ENCODE measurements around the gene ANKRD65. TPM values are rescaled to one million over a fixed set of nuclear protein-coding genes. Genes with fewer than 3 reads are reported as not detected.
A peak's percentile ranks its signal among the peaks of the same experiment; 100 is the strongest.

ANKRD65 gene
- total RNA-seq, 4 donors from 2014 or later, result 3.1 to 10.9 (median 6.2) TPM

DNA sequence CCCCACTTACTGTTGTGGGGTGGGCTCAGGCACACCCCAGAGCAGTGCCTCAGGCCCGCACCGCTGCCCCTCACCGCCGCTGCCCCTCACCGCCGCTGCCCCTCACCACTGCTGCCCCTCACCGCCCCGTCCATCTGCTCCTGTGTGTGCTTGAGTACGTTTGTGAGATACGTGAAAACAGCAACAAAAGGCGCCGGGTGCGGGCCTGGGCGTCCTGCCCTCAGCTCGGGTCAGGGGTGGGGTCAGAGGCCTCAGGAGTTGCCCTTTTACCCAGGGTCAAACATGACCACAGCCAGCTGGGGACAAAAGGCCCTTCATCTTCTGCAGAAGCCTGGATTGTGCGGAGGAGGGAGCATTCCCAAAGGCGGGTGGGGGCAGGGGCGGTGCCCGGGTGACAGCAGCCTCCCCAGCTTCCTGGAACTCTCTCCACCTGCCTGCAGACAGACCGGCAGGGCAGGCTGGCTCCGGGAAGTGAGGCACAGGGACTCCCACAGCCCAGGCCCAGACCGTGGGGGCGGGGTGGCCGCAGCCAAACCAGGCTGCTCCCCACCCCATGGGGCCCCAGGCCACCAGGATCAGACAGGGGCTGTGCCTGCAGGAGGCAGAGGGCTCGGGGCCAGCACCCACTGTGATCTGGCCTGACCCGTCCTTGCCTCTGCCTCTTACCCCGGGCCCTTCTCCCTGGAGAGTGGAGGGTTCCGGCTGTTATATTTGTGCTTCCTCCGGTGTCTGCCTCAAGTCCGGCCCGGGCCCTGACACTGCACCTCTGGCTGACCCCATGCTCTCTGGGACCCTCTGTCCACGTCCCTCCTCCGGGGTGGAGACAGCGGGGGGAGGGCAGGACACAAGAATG lies 12.1 kb upstream of the ANKRD65 start:
- no peak overlapping the region for H3K4me3 ChIP-seq (ENCODE audit: low read depth, poor library complexity, severe bottlenecking)
- no peak for TF ChIP-seq POLR2A (IDR thresholded peaks at IDR 0.05)
- TF ChIP-seq, protein P1, sequence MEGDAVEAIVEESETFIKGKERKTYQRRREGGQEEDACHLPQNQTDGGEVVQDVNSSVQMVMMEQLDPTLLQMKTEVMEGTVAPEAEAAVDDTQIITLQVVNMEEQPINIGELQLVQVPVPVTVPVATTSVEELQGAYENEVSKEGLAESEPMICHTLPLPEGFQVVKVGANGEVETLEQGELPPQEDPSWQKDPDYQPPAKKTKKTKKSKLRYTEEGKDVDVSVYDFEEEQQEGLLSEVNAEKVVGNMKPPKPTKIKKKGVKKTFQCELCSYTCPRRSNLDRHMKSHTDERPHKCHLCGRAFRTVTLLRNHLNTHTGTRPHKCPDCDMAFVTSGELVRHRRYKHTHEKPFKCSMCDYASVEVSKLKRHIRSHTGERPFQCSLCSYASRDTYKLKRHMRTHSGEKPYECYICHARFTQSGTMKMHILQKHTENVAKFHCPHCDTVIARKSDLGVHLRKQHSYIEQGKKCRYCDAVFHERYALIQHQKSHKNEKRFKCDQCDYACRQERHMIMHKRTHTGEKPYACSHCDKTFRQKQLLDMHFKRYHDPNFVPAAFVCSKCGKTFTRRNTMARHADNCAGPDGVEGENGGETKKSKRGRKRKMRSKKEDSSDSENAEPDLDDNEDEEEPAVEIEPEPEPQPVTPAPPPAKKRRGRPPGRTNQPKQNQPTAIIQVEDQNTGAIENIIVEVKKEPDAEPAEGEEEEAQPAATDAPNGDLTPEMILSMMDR (IDR thresholded peaks at IDR 0.05), result no peak
- peak; percentile 70 to 94 for DNase-seq (ENCODE audit: low spot score in 2 of 2)
- 37 to 43% methylated on average over 26 to 27 of the region's 34 CpGs for WGBS, 2 donors
- intact Hi-C loops (cut with DNase I; ENCODE audit: low total_unique reads), result no loop called here

DNA sequence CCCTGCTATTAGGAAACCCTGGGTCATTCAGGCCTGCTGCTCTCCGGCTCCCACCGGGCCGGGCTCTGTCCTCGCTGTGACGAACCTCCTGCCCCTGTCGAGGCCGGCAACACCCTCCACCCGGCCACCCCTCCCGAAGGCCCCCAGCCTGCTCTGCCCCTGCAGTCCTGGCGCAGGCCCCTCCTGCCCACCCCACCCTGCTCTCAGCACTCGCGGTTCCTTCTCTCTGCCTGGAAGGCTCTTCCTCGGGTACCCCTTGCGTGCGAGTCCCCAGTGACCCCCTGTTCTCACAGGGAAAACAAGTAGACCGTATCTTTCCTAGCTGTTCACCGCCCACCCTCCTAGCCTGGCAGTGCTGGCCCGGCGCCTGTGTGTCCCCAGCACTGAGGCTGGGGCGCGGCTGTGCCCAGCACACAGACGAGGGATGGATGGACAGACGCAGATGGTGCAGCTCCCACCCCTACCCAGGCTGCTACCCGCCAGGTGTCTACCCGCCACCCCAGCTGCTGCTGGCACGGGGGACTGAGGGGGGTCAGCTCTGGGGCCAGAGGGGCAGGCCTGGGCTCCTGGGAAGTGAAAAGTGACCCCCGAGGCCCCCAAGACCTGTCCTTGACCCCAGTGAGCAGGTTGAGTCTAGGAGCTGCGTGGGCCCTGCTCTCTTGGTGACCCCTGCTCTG lies 11.3 kb upstream of the ANKRD65 start:
- no peak for TF ChIP-seq POLR2A (IDR thresholded peaks at IDR 0.05)
- TF ChIP-seq, protein P1 (IDR thresholded peaks at IDR 0.05), result no peak
- 66 to 69% methylated on average over 23 to 25 of the region's 28 CpGs for WGBS, 2 donors
- peak in 1 of 2 donors; percentile 78 for DNase-seq (ENCODE audit: low spot score in 2 of 2)
- no peak overlapping the region for H3K4me3 ChIP-seq (ENCODE audit: low read depth, poor library complexity, severe bottlenecking)
- intact Hi-C loops (cut with DNase I; ENCODE audit: low total_unique reads), result no loop called here

- intact Hi-C loops (cut with DNase I; ENCODE audit: low total_unique reads), result no loop called here
- H3K4me3 ChIP-seq (ENCODE audit: low read depth, poor library complexity, severe bottlenecking), result no peak overlapping the region
- TF ChIP-seq POLR2A (IDR thresholded peaks at IDR 0.05), result no peak
- TF ChIP-seq, protein P1 (IDR thresholded peaks at IDR 0.05), result no peak
- 20 to 74% methylated on average over 1 to 5 of the region's 5 CpGs for WGBS, 2 donors
- DNase-seq (ENCODE audit: low spot score in 2 of 2), result peak in 1 of 2 donors; percentile 91
Measured at GRCh38 chr1:1431845-1432273, 10.8 kb upstream of the ANKRD65 start.

DNA sequence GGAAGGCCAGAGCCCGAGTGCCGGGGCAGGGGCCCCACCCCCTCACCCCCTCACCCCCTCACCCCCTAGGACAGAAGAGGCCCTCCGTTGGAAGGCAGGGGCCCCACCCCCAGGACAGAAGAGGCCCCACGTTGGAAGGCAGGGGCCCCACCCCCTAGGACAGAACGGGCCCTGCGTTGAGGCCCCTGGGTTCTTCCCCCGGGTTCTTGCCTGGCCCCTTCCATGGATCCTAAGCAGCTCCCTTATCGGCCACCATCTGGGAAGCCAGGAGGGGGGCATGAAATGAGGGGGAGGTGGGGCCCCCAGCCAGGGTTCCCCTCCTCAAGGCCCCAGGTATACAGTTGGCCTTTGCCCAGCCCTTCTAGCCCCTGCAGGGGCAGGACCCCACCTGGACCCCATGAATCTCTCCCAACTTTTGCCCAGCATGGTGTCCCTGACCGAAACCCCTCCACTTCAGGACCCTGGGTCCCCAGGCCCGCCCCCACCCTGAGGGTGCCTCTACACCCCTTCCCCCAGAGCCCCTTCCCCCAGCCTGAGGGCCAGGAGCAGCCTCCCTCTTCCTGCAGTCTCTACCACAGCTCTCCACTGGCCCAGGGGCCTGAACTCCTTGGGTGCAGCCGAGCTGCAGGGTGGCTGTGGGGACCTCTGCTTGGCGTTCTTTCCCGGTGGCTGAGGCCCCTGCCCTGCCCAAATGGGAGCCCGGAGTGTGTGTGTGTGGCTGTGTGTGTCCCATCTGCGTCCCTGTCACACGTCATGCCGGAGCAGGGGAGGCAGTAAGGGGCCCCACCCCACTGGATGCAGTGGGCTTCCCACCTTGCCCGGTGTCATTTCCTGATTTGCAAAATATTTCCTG lies 10.1 kb upstream of the ANKRD65 start:
- WGBS, 2 donors, result 59 to 71% methylated on average over 14 to 16 of the region's 18 CpGs
- TF ChIP-seq POLR2A (IDR thresholded peaks at IDR 0.05), result no peak
- TF ChIP-seq, protein P1 (IDR thresholded peaks at IDR 0.05), result no peak
- no peak for DNase-seq (ENCODE audit: low spot score in 2 of 2)
- intact Hi-C loops (cut with DNase I; ENCODE audit: low total_unique reads), result no loop called here
- H3K4me3 ChIP-seq (ENCODE audit: low read depth, poor library complexity, severe bottlenecking), result no peak overlapping the region

GRCh38 chr1:1430114-1430982 lies 9.3 kb upstream of the ANKRD65 start:
- WGBS, 2 donors, result 49 to 64% methylated on average over 18 to 30 of the region's 35 CpGs
- peak in 1 of 2 donors; percentile 87 for DNase-seq (ENCODE audit: low spot score in 2 of 2)
- TF ChIP-seq, protein P1 (IDR thresholded peaks at IDR 0.05), result no peak
- no peak for TF ChIP-seq POLR2A (IDR thresholded peaks at IDR 0.05)
- no peak overlapping the region for H3K4me3 ChIP-seq (ENCODE audit: low read depth, poor library complexity, severe bottlenecking)
- intact Hi-C loops (cut with DNase I; ENCODE audit: low total_unique reads), result no loop called here

Measured in lower leg skin (tissue), 4 donors.